Measurements from ENCODE around the gene KIF2C. TPM values are rescaled to one million over a fixed set of nuclear protein-coding genes. Genes with fewer than 3 reads are reported as not detected.

The KIF2C gene
- total RNA-seq = 10 to 100 TPM in 1 of 5 experiments, 1 to 10 TPM in 2, under 1 TPM in 2; 0.32 to 69.3 (median 1.1) TPM
- polyA plus RNA-seq = under 1 TPM in 1 of 2 donors, not detected in 1; 0.52 TPM
- 0.81 reads per million for total RNA-seq

DNA sequence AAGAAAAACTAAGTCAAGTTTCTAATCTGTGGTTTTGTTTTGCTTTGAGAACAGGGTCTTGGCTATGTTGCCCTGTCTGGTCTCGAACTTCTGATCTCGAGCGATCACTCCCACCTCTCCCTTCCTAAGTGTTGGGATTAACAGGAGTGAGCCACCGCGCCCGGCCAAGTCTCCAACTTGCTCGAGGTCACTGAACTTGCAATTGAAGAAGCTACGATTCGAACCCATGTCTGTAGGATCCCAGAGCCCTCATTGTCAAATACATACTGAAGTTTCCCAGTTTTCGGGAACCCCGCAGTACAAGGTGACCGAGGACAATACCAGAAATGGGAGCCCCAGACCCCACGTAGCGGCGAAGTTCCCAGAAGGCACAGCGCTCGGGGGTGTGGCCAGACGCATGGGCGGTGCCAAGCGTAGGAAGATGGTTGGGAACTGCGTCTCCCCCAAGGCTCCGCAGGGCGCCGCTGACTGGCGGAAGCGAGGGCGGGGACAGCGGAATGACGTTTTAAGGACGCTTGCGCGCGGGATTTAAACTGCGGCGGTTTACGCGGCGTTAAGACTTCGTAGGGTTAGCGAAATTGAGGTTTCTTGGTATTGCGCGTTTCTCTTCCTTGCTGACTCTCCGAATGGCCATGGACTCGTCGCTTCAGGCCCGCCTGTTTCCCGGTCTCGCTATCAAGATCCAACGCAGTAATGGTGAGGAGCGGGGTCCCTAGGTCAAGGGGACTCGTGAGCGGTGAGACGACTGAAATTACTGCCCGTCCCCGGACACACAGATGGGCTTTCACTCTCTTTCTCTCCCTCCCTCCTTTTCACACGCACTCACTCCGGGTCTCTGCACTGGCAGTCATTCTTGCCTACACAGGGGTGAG lies at the start of gene KIF2C:
TSS of gene KIF2C (plus strand) at position 531 of the 872 bp plus-strand sequence. CDS start at position 627, 96 bp downstream.
- no peaks in the 10 kb centered on the region for H3K9me3 Mint-ChIP-seq
- ATAC-seq (peak; percentile 100), DNase-seq (peak; percentile 87 to 96 (median 94))
- ChIA-PET POLR2A (interaction anchor here (0.6 to 1.6 kb wide), 7 partner anchors 18 to 1144 kb away, joined by 3 to 6 read pairs (median 4); partner anchors contain the start of genes PRDX1 and RPS8), CTCF (no interaction called here)
- H3K27ac Mint-ChIP-seq = peak within 1 kb of the TSS; percentile 86 to 97 (median 95)
- no peaks in the 10 kb centered on the region for H3K27me3 Mint-ChIP-seq
- no peaks in the 10 kb centered on the region for H3K27me3 ChIP-seq (ENCODE audit: control insufficient read depth in 2 of 2, insufficient read depth in 2 of 2, low read length in 2 of 2)
- H3K4me3 ChIP-seq (ENCODE audit: low read length) = peak within 1 kb of the TSS; percentile 79
- peaks cover 5 to 7% of the 10 kb centered on the region in 2 donors for H3K4me1 ChIP-seq (ENCODE audit: control insufficient read depth in 2 of 2, insufficient read depth in 2 of 2, low read length in 2 of 2)
- H3K27ac ChIP-seq (ENCODE audit: low read depth, low read length) = peak within 1 kb of the TSS; percentile 84
- peaks cover 9 to 39% (median 19%) of the 10 kb centered on the region in 7 donors for H3K4me1 Mint-ChIP-seq
- H3K36me3 Mint-ChIP-seq = peaks cover 0 to 6% (median 0%) of the 10 kb centered on the region in 5 donors
- no peaks in the 10 kb centered on the region for H3K36me3 ChIP-seq (ENCODE audit: control insufficient read depth in 2 of 3, insufficient read depth in 3 of 3, low read length in 3 of 3)
- H3K9me3 ChIP-seq (ENCODE audit: control insufficient read depth in 2 of 3, low read length in 3 of 3) = no peaks in the 10 kb centered on the region
- intact Hi-C loops (cut with micrococcal nuclease) = loop anchor here (1.0 to 5.0 kb wide), 15 partner anchors 8 to 948 kb away; partner anchors contain the start of genes MUTYH (in 2 of the 2), RNU5D-1 (in 2 of the 2), RPS8 (in 2 of the 2) and TOE1 (in 2 of the 2)
- peak within 1 kb of the TSS; percentile 84 to 99 (median 94) for H3K4me3 Mint-ChIP-seq

DNA sequence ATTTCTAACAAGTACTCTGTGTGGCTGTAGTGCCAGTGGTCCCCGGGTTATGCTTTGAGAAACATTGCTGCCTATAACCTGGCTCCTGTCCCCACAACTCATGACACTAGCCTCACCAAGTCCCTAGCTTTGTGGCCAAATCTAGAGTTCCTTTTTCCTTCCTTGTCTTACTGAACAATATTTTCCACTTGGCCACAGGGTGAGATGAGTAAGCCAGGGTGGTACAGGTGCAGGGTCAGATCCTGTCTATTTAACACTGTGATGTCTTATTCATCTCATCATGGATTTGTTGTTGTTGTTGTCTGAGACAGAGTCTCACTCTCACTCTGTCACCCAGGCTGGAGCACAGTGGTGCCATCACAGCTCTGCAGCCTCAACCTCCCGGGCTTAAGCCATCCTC lies 46.5 kb upstream of the KIF2C start:
- Histone ChIP-seq H3K27me3 (ENCODE audit: control insufficient read depth in 2 of 2, insufficient read depth in 2 of 2, low read length in 2 of 2) (no peaks in the 10 kb centered on the region), H3K9me3 (ENCODE audit: control insufficient read depth in 2 of 3, low read length in 3 of 3) (no peaks in the 10 kb centered on the region), H3K4me1 (ENCODE audit: control insufficient read depth in 2 of 2, insufficient read depth in 2 of 2, low read length in 2 of 2) (peaks cover 6 to 15% of the 10 kb centered on the region in 2 donors), H3K36me3 (ENCODE audit: control insufficient read depth in 2 of 3, insufficient read depth in 3 of 3, low read length in 3 of 3) (no peaks in the 10 kb centered on the region), H3K27ac (ENCODE audit: low read depth, low read length) (no peak overlapping the region), H3K4me3 (ENCODE audit: low read length) (no peak overlapping the region)
- intact Hi-C loops (cut with micrococcal nuclease) = no loop called here
- ATAC-seq = no peak
- POLR2A ChIA-PET = interaction anchor here (1.7 kb wide), 1 partner anchor 62 kb away, joined by 5 read pairs; no protein-coding TSS in a partner anchor
- Mint-ChIP-seq H3K36me3 (peaks cover 0 to 4% (median 0%) of the 10 kb centered on the region in 5 donors), H3K4me3 (no peak overlapping the region), H3K9me3 (no peaks in the 10 kb centered on the region), H3K27ac (no peak overlapping the region), H3K4me1 (peaks cover 13 to 26% (median 20%) of the 10 kb centered on the region in 7 donors), H3K27me3 (peaks cover 0 to 5% (median 0%) of the 10 kb centered on the region in 5 donors)
- CTCF ChIA-PET = no interaction called here
- DNase-seq = no peak

GRCh38 chr1:44693900-44694299 lies 45.7 kb upstream of the KIF2C start:
- Histone ChIP-seq H3K27me3 (ENCODE audit: control insufficient read depth in 2 of 2, insufficient read depth in 2 of 2, low read length in 2 of 2) (no peaks in the 10 kb centered on the region), H3K4me3 (ENCODE audit: low read length) (no peak overlapping the region), H3K4me1 (ENCODE audit: control insufficient read depth in 2 of 2, insufficient read depth in 2 of 2, low read length in 2 of 2) (peaks cover 6 to 15% of the 10 kb centered on the region in 2 donors), H3K27ac (ENCODE audit: low read depth, low read length) (no peak overlapping the region), H3K9me3 (ENCODE audit: control insufficient read depth in 2 of 3, low read length in 3 of 3) (no peaks in the 10 kb centered on the region), H3K36me3 (ENCODE audit: control insufficient read depth in 2 of 3, insufficient read depth in 3 of 3, low read length in 3 of 3) (no peaks in the 10 kb centered on the region)
- Mint-ChIP-seq H3K4me1 (peaks cover 13 to 26% (median 20%) of the 10 kb centered on the region in 7 donors), H3K36me3 (peaks cover 0 to 4% (median 0%) of the 10 kb centered on the region in 5 donors), H3K4me3 (no peak overlapping the region), H3K27ac (no peak overlapping the region), H3K27me3 (peaks cover 0 to 5% (median 0%) of the 10 kb centered on the region in 5 donors), H3K9me3 (no peaks in the 10 kb centered on the region)
- ATAC-seq (no peak), DNase-seq (no peak)
- POLR2A ChIA-PET = interaction anchor here (1.7 kb wide), 1 partner anchor 62 kb away, joined by 5 read pairs; no protein-coding TSS in a partner anchor
- intact Hi-C loops (cut with micrococcal nuclease) = no loop called here
- CTCF ChIA-PET = no interaction called here

GRCh38 chr1:44694863-44695478 lies 44.7 kb upstream of the KIF2C start:
- Mint-ChIP-seq H3K9me3 (no peaks in the 10 kb centered on the region), H3K4me1 (peaks cover 13 to 26% (median 20%) of the 10 kb centered on the region in 7 donors), H3K27me3 (peaks cover 0 to 5% (median 0%) of the 10 kb centered on the region in 5 donors), H3K36me3 (peaks cover 0 to 4% (median 0%) of the 10 kb centered on the region in 5 donors), H3K27ac (peak overlapping the region in 4 of 9 donors; percentile 17 to 83 (median 66)), H3K4me3 (no peak overlapping the region)
- no peak overlapping the region for H3K27ac ChIP-seq (ENCODE audit: low read depth, low read length)
- H3K4me3 ChIP-seq (ENCODE audit: low read length) = no peak overlapping the region
- no peaks in the 10 kb centered on the region for H3K9me3 ChIP-seq (ENCODE audit: control insufficient read depth in 2 of 3, low read length in 3 of 3)
- no peaks in the 10 kb centered on the region for H3K36me3 ChIP-seq (ENCODE audit: control insufficient read depth in 2 of 3, insufficient read depth in 3 of 3, low read length in 3 of 3)
- CTCF ChIA-PET = interaction anchor here (0.7 kb wide), 1 partner anchor 12 kb away, joined by 3 read pairs; no protein-coding TSS in a partner anchor
- DNase-seq = no peak
- H3K27me3 ChIP-seq (ENCODE audit: control insufficient read depth in 2 of 2, insufficient read depth in 2 of 2, low read length in 2 of 2) = no peaks in the 10 kb centered on the region
- intact Hi-C loops (cut with micrococcal nuclease) = no loop called here
- peaks cover 6 to 15% of the 10 kb centered on the region in 2 donors for H3K4me1 ChIP-seq (ENCODE audit: control insufficient read depth in 2 of 2, insufficient read depth in 2 of 2, low read length in 2 of 2)
- ATAC-seq = no peak
- POLR2A ChIA-PET = no interaction called here

DNA sequence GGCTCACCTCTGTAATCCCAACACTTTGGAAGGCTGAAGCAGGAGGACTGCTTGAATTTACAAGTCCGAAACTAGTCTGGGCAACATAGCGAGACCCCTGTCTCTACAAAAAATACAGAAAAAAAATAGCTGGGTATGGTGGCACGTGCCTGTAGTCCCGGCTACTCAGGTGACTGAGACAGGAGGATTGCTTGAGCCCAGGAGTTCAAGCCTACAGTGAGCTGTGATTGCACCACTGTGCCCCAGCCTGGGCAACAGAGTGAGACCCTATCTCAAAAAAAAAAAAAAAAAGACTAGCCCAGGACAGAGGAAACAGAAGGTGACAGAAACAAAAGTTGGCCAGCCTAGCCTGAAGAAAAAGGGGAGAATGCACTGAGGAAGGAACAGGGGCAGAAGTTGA lies 44.0 kb upstream of the KIF2C start:
- intact Hi-C loops (cut with micrococcal nuclease) = loop anchor here in 1 of 2 donors (1.0 kb wide), 1 partner anchor 21 kb away; the partner anchor contains the start of genes ARMH1 and TMEM53
- POLR2A ChIA-PET = interaction anchor here (1.3 to 3.0 kb wide), 4 partner anchors 11 to 64 kb away, joined by 3 to 15 read pairs (median 12); partner anchors contain the start of genes ARMH1 and TMEM53
- DNase-seq (no peak), ATAC-seq (no peak)
- no peaks in the 10 kb centered on the region for H3K36me3 ChIP-seq (ENCODE audit: control insufficient read depth in 2 of 3, insufficient read depth in 3 of 3, low read length in 3 of 3)
- peaks cover 0 to 4% (median 0%) of the 10 kb centered on the region in 5 donors for H3K36me3 Mint-ChIP-seq
- H3K4me3 Mint-ChIP-seq = peak overlapping the region in 1 of 10 donors; percentile 12
- peaks cover 0 to 5% (median 0%) of the 10 kb centered on the region in 5 donors for H3K27me3 Mint-ChIP-seq
- no peaks in the 10 kb centered on the region for H3K9me3 Mint-ChIP-seq
- CTCF ChIA-PET = interaction anchor here (0.7 to 1.5 kb wide), 3 partner anchors 11 to 22 kb away, joined by 3 to 5 read pairs (median 3); partner anchors contain the start of genes ARMH1 and TMEM53
- peaks cover 13 to 26% (median 20%) of the 10 kb centered on the region in 7 donors for H3K4me1 Mint-ChIP-seq
- H3K9me3 ChIP-seq (ENCODE audit: control insufficient read depth in 2 of 3, low read length in 3 of 3) = no peaks in the 10 kb centered on the region
- H3K27me3 ChIP-seq (ENCODE audit: control insufficient read depth in 2 of 2, insufficient read depth in 2 of 2, low read length in 2 of 2) = no peaks in the 10 kb centered on the region
- H3K4me3 ChIP-seq (ENCODE audit: low read length) = no peak overlapping the region
- H3K27ac ChIP-seq (ENCODE audit: low read depth, low read length) = no peak overlapping the region
- H3K27ac Mint-ChIP-seq = peak overlapping the region in 6 of 9 donors; percentile 39 to 92 (median 76)
- peaks cover 6 to 15% of the 10 kb centered on the region in 2 donors for H3K4me1 ChIP-seq (ENCODE audit: control insufficient read depth in 2 of 2, insufficient read depth in 2 of 2, low read length in 2 of 2)

GRCh38 chr1:44696101-44696500 lies 43.5 kb upstream of the KIF2C start:
- Histone ChIP-seq H3K27ac (ENCODE audit: low read depth, low read length) (no peak overlapping the region), H3K4me3 (ENCODE audit: low read length) (no peak overlapping the region), H3K4me1 (ENCODE audit: control insufficient read depth in 2 of 2, insufficient read depth in 2 of 2, low read length in 2 of 2) (peaks cover 6 to 15% of the 10 kb centered on the region in 2 donors), H3K27me3 (ENCODE audit: control insufficient read depth in 2 of 2, insufficient read depth in 2 of 2, low read length in 2 of 2) (no peaks in the 10 kb centered on the region), H3K36me3 (ENCODE audit: control insufficient read depth in 2 of 3, insufficient read depth in 3 of 3, low read length in 3 of 3) (no peaks in the 10 kb centered on the region), H3K9me3 (ENCODE audit: control insufficient read depth in 2 of 3, low read length in 3 of 3) (no peaks in the 10 kb centered on the region)
- Mint-ChIP-seq H3K36me3 (peaks cover 0 to 4% (median 0%) of the 10 kb centered on the region in 5 donors), H3K4me3 (peak overlapping the region in 2 of 10 donors; percentile 12 to 70), H3K27ac (peak overlapping the region; percentile 69 to 93 (median 84)), H3K4me1 (peaks cover 13 to 26% (median 20%) of the 10 kb centered on the region in 7 donors), H3K27me3 (peaks cover 0 to 5% (median 0%) of the 10 kb centered on the region in 5 donors), H3K9me3 (no peaks in the 10 kb centered on the region)
- DNase-seq = no peak
- ChIA-PET CTCF (interaction anchor here (0.6 to 1.7 kb wide), 11 partner anchors 10 to 604 kb away, joined by 3 to 8 read pairs (median 3); partner anchors contain the start of genes ARMH1, RNU5D-1 and TMEM53), POLR2A (interaction anchor here (0.7 to 3.0 kb wide), 9 partner anchors 10 to 804 kb away, joined by 3 to 15 read pairs (median 5); partner anchors contain the start of genes ARMH1, CCDC163, HECTD3 and MMACHC)
- ATAC-seq = no peak
- intact Hi-C loops (cut with micrococcal nuclease) = loop anchor here in 1 of 2 donors (1.0 kb wide), 1 partner anchor 22 kb away; the partner anchor contains the start of genes ARMH1 and TMEM53
